Choroid plexus epithelial cell (primary cell): ENCODE results near the gene SPOCK1.
"Not testable (repeated sequence)": the region's sequence is repeated elsewhere in the genome, so short reads cannot be mapped to it uniquely, and the experiment has no call there.

Experiments
- DNase-seq: peaks from one replicate; pipeline ENCODE4 v3.0.0-alpha.2; 2010; ENCODE audit warnings: low read depth
- H3K4me3 ChIP-seq: 2 replicates; pipeline ENCODE4 v1.5.1; 2011; ENCODE audit warnings: low read depth, mild to moderate bottlenecking, control low read depth, low read length, moderate library complexity
- CTCF ChIP-seq: conservative IDR thresholded peaks from 2 replicates; pipeline ENCODE4 v1.5.1; 2011; ENCODE audit warnings: low read depth, mild to moderate bottlenecking, control low read depth, inconsistent platforms, low read length, moderate library complexity

Gene SPOCK1

GRCh38 chr5:137264041-137264440 is 235.1 kb downstream of the SPOCK1 start:
- TF ChIP-seq CTCF, result no peak
- H3K4me3 ChIP-seq, result no peak overlapping the region
- no peak for DNase-seq

GRCh38 chr5:137263371-137264005 is 235.6 kb downstream of the SPOCK1 start:
- no peak for DNase-seq
- TF ChIP-seq CTCF, result no peak
- no peak overlapping the region for H3K4me3 ChIP-seq

- H3K4me3 ChIP-seq, result no peak overlapping the region
- no peak for TF ChIP-seq CTCF
- DNase-seq, result no peak
Observed at GRCh38 chr5:137262818-137263217, 236.3 kb downstream of the SPOCK1 start.

- H3K4me3 ChIP-seq, result no peak overlapping the region
- no peak for TF ChIP-seq CTCF
- no peak for DNase-seq
Observed at GRCh38 chr5:137260820-137261695, 238.1 kb downstream of the SPOCK1 start.

GRCh38 chr5:137259115-137259514 is 240.0 kb downstream of the SPOCK1 start:
- not testable (repeated sequence) for DNase-seq, H3K4me3 ChIP-seq

- H3K4me3 ChIP-seq, result no peak overlapping the region
- TF ChIP-seq CTCF, result no peak
- DNase-seq, result peak; percentile 4
Observed at GRCh38 chr5:137254119-137255090, 244.7 kb downstream of the SPOCK1 start.

- TF ChIP-seq CTCF, result no peak
- DNase-seq, result no peak
- H3K4me3 ChIP-seq, result no peak overlapping the region
Observed at GRCh38 chr5:137252512-137252911, 246.6 kb downstream of the SPOCK1 start.
